NCI-H1417 (cell line): ENCODE measurements around the gene AQP6.

Source experiments
- DNase-seq, 3 experiments: peaks; one replicate each; lab custom pipeline; 2025; lab: John Stamatoyannopoulos, UW

Gene AQP6

GRCh38 chr12:49942921-49943624 lies 29.7 kb upstream of the AQP6 start:
- no peak for DNase-seq

DNA sequence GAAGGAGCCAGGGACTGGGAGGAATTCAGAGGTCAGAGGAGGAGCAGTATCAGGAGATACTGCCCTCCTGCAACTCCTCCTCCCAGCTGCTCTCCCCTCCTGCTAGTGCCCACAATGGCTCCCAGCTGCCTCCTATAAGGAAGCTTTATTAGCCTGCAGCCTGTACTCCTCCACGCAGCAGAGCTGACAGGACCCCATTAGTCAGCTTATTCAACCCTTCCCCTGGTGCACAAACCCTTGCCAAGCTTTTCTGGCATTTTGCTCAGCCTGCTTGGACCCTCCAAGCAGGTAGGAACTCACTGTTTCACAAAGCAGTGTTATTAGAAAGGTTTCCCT lies 29.2 kb upstream of the AQP6 start:
- no peak for DNase-seq

GRCh38 chr12:49944046-49944445 lies 28.7 kb upstream of the AQP6 start:
- DNase-seq, result no peak

- no peak for DNase-seq
Measured at GRCh38 chr12:49944718-49945117, 28.0 kb upstream of the AQP6 start.

DNA sequence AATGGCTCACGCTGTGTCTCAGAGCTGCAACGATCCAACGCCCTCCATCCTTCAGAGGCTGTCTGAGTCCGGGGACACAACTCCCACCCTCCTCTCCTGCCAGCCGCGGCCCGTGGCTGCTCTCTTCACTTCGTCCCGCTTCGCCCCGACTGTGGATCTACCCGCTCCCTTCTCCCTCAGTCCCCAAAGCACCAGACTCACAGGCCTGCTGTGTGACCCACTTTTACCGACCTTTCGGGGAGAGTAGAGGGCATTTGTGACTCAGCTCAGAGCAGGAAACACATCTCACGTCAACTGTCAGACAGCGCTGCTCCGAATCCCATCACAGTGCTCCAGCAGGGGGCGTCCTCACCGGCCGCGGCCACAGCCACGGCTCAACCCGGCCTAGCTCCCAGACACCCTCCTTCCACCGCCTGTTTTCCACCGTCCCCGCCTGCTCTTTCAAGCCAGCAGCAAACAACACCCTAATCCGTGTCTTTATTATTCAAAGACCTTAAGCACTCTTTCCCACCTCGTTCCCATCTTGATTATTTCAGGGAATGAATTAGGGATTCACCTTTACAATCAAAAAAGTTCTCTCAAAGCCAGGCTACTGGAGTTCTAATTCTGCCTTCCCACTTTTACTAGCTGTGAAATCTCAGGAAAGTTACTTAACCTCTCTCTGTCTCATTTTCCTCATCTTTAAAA lies 27.2 kb upstream of the AQP6 start:
- DNase-seq, result peak in 1 of 3 experiments; percentile 58

- peak in 1 of 3 experiments; percentile 57 for DNase-seq
Measured at GRCh38 chr12:49946086-49946485, 26.7 kb upstream of the AQP6 start.

- peak in 2 of 3 experiments; percentile 39 to 59 for DNase-seq
Measured at GRCh38 chr12:49946497-49946896, 26.2 kb upstream of the AQP6 start.

DNA sequence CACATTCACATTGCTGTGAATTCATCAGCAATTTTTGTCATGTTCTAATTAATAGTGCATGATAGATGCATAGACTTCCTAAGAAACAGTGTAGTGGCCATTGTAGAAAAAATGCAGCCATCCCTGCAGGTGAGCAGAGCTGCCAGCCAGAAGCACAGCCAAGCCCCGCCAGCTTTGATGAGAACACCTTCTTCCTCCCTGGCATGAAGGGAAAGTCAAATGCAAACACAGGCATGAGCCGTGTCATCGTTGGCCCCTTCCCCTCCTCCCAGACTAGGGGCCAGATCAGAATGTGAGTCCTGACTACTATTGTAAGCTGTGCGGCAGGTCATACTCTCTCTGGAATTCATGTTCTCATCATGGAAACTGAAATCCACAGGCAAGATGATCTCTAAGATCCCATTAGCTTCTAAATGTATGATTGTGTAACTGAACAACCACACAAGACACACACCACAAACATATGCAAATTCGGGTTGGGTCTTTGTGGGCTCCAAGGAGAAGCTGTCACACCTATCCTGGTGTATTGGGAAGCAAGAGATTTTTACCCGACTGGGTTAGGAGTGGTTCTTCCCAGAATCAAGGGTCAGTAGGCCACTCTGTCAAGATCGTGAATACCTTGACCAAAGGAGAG lies 25.0 kb upstream of the AQP6 start:
- DNase-seq, result no peak

GRCh38 chr12:49948866-49949845 lies 23.6 kb upstream of the AQP6 start:
- DNase-seq, result no peak

DNA sequence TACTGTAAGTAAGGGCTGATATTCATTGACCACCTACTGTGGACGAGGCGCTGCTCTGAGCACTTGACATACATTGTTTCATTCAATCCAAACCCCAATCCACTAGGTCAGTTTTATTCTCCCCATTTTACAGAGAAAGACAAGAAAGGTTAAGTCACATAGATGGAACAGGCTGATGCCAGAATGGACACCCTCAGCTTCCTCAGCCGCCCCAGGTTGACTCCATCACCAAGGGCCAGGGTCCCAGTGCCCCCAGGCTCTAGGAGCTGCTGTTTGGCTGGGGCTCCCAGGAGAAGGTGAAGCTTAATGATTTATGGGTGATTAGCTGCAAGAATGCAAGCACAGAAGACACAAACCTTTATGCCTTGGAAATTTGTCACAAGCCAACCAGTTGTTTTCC lies 22.9 kb upstream of the AQP6 start:
- DNase-seq, result no peak

DNA sequence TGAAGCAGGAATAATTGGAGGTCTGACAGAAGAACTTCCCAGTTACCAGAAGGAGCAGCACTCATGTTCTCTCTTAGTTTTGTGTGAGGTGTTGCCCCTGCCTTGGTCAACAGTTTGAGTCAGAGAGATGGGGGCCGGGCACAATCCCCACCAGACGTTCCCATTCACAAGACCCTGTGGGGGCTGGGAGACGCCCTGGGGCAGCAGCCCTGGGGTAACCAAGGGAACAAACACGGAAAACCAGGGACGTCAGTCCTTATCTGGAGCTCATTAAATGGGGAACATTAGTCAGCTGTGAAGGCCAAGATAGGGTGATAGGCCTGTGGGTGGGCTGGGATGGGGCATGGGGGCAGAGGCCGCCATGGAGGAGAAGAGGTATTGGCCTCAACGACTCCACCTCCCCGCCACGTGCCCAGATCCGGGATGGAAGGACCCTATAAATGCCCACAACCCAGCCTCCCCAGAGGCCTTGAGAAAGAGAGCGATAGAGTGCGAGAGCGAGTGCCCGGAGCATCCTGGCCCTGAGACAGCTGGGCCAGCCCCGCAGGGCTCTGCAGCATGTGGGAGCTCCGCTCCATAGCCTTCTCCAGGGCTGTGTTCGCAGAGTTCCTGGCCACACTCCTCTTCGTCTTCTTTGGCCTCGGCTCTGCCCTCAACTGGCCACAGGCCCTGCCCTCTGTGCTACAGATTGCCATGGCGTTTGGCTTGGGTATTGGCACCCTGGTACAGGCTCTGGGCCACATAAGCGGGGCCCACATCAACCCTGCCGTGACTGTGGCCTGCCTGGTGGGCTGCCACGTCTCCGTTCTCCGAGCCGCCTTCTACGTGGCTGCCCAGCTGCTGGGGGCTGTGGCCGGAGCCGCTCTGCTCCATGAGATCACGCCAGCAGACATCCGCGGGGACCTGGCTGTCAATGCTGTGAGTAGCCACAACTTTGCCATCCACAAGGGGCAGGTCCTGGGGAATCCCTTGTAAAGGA lies 22.2 kb upstream of the AQP6 start, which contains the start of gene AQP2:
AQP2 (plus strand) TSS at position 465 of the 979 bp plus-strand sequence; CDS start at position 559, 94 bp downstream.
- no peak for DNase-seq

- DNase-seq, result no peak
Measured at GRCh38 chr12:49951411-49952240, 21.1 kb upstream of the AQP6 start.

GRCh38 chr12:49952391-49953055 lies 20.2 kb upstream of the AQP6 start:
- no peak for DNase-seq

DNA sequence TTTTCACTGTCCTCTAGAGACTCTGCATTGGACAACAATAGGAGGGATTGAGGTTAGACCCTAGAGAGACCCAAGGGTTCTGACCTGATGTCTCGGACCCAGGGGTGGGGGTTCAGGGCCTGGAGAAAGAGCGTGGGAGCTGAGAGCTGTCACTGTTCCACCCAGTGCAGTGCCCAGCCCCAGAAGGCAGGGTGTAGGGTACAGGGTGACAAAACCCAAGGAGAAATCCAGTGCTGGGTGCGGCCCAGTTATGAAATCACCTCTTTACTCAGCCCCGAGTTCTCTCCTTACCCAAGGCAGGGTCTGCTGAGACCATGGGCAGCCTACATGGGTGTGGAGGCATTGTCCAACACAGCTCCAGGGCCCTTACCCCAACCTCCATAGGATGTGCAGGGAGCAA lies 19.6 kb upstream of the AQP6 start:
- DNase-seq, result no peak

DNA sequence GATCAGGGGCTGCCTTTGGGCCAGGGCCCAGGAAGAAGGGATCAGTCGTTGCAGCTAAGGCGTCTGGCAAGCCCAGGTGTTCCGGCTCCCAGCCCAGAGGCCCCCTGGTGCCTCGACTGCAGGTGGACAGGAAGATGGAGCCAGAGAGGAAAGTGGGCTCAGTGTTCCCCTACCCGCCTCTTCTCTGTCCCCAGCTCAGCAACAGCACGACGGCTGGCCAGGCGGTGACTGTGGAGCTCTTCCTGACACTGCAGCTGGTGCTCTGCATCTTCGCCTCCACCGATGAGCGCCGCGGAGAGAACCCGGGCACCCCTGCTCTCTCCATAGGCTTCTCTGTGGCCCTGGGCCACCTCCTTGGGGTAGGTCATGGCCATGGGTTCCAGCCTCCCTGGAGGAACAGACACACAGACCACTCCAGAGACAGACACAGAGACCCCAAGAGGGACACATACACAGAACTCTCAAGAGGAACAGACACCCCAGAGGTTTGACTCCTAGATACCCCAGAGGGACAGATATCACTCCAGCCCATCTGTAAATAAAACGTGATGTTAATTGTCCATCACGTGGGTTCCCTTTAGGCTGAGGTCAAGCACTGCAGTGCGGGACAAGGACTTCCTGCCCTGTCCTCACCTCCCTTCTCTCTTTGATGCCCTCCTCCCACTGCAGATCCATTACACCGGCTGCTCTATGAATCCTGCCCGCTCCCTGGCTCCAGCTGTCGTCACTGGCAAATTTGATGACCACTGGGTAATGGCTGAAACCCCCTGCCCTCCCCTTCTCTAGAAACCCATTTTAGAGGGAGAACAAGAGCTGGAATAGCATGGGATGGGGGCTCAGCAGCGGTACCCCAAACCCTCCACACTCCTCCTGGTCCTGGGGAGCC lies 18.5 kb upstream of the AQP6 start:
- no peak for DNase-seq

GRCh38 chr12:49954863-49955830 lies 17.6 kb upstream of the AQP6 start:
- no peak for DNase-seq
